GM21360 (cell line): Measurements from ENCODE around the gene ABCD2.
"Not testable (repeated sequence)": the region's sequence is repeated elsewhere in the genome, so short reads cannot be mapped to it uniquely, and the experiment has no call there.

ENCODE experiments used
- ATAC-seq: cut with Tn5 transposase; IDR thresholded peaks from one replicate; pipeline ENCODE4 v1.9.1; 2021; ENCODE audit warnings: mild to moderate bottlenecking, moderate library complexity; ENCODE audit not compliant: unreplicated experiment

The ABCD2 gene

DNA sequence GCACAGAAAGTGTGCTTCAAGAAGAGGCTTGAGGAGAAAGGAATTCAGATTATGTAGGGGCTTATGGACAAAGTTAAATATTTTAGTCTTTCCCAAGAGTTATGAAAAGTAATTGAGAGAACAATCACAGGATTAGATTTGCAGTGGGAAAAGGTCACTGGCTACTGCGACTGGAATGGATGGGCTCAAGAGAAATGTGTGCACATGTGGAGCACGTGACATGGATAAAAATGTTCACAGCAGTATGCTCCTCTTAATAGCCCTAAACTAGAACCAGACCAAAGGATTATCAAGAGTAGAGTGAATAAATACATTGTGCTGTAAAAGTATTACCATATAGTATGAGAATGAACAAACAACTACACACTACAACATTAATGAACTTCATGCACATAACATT lies 78.1 kb downstream of the ABCD2 start:
- ATAC-seq: no peak

DNA sequence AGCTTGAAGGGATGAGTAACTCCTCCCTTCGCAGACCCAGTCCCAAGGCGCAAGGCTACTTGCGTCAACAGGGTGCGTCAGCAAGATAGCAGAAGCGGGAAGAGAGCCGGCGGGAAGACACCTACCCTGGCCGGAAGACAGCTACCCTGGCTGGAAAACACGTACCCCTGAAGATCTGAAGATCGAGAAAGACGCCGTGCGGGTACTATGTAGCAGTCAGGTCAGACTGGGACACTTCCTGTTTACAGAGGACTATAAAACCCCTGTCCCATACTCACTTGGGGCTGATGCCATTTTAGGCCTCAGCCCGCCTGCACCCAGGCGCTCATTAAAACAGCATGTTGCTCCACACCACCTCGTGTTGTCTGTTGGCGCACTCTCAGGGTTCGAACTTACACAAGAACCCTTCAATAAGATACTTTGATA lies 80.9 kb downstream of the ABCD2 start:
- ATAC-seq: no peak

DNA sequence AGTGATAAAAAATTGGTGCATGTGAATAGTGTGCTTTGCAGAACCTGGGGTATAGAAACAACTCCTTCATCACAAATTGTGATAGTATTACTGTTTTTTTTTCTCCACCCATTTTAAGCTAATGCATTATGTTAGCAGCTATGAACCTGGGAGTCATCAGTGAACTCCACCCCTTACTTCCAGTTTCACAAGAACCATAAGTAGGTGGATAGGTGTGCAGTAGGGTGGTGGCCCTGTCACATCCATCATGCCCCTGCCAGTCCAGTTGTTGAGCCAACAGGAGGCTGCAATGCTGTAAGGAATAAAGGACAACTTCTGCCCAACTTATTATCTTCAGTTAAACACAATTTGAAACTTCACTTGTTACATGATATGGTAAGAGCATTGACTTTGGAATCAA lies 85.7 kb downstream of the ABCD2 start:
- ATAC-seq: no peak

DNA sequence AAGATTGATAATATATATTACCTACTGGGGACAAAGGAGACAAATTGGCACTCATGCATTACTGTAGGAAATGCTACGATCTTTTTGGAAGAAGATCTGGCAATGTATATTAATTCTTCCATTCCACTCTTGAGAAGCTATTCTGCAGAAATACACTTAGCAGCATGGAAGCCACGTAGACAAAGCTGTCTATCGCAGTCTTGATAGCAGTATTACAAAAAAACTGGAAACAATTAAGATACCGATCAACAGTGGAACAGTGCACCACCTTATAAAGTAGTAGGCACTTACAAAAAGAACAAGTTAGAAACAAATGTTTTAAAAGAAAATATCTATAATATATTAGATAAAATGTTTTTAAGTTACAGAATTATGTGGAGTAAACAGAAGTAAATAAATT lies 87.2 kb downstream of the ABCD2 start:
- no peak for ATAC-seq

DNA sequence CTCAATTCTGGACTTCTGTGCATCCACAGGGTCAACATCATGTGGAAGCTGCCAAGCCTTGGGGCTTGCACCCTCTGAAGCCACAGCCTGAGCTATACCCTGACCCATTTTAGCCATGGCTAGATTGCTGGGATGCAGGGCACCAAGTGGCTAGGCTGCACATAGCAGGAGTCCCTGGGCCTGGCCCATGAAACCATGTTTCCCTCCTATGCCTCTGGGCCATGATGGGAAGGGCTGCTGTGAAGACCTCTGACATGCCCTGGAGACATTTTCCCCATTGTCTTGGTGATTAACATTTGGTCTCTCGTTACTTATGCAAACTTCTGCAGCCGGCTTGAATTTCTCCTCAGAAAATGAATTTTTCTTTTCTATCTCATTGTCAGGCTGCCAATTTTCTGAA lies 92.6 kb downstream of the ABCD2 start:
- ATAC-seq: no peak

DNA sequence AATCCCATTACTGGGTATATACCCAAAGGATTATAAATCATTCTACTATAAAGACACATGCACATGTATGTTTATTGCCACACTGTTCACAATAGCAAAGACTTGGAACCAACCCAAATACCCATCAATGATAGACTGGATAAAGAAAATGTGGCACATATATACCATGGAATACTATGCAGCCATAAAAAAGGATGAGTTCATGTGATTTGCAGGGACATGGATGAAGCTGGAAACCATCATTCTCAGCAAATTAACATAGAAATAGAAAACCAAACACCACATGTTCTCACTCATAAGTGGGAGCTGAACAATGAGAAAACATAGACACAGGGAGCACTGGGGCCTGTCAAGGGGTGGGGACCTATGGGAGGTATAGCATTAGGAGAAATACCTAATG lies 97.4 kb downstream of the ABCD2 start:
- ATAC-seq: not testable (repeated sequence)

DNA sequence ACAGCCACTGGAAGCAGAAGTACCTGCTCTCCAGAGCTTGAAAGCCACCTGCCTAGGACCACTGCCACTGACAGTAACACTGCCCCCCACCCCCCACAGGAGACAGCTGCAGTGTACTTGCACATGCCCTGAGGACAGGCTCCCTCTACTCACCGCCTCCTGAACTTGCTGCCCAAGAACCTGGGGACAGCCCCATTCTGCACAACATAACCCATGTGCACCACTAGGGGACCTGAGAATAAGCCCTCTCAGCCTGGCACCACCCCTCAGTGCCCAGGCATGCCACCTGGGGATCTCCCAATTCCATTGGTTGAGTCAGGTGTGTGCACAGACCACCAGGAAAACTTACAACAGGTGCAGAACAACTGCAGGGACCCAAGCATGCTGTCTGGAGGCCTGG lies 109.6 kb downstream of the ABCD2 start:
- no peak for ATAC-seq

DNA sequence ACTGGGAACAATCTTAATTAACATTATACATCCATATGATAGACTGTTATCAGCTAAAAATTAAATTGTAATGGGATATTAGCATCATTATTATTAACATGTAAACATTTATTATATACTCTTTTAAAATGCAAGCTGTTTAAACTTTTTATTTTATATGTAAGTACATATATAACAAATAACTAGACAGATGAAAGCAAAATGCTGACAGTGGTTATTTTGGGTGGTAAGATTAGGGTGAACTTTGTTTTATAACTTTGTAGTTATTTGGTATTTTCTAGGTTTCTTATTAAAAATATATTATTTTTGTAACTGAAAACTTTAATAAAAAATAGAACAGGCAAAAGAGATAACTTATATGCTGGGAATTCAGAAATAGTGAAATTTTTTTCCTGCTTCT lies 114.0 kb downstream of the ABCD2 start:
- no peak for ATAC-seq

DNA sequence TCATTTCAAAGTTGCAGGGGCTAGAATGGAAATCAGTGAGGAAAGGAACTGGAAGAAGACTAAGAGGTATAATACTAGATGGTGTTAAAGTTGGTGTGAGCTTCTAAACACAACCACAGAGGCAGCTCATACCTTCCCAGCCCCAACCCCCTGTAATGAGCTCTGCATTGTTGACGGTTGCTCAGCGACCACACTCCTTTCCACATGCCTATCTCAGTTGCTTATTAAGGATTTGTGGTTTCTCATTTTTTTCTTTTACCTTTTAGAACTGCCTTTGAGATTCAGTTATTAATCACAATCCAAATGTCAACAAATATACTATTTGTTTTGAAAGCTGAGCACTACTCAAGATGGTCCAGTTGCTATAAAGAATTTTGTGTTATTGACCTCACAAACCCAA lies 114.6 kb downstream of the ABCD2 start:
- ATAC-seq: no peak

DNA sequence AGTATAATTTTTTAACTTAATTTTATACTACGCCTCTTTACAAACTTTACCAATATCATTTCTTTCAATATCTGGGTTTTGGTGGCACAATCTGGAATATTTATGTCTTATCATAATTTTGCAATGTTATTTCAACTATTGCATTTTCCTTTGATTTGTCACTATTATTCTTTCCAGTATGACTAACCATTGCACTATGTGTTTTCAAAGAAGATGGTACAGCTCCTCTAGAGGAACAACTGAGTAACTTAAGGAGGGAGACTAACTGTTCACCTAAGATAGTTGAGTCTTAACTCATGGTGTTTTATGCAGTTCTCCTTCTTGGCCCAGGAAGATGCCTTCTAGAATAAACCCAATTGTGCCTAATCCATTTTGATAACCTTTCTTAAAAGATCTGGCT lies 116.2 kb downstream of the ABCD2 start:
- ATAC-seq: no peak

DNA sequence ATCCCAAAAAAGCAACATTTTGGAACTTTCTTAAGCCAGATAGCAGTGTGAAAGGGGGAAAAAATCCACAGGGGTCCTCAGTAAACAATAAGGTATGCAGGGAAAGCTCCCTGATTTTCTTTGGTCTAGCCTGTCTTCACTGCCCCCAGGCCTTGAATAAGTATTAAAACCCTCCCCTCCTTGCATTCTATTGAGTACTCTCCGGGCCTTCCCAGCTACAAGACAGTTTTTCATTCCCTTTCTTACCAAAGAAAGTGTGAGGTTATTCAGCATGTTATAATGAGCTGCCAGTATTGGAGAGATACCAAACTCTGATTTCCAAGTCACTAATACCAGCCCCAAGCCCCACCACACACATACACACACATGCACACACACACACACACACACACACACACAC lies 116.9 kb downstream of the ABCD2 start:
- ATAC-seq: no peak
